Neuronal stem cell (in vitro differentiated cells): Measurements from ENCODE around the gene STRBP.

ENCODE experiments used
- DNase-seq: peaks from one replicate; pipeline ENCODE4 v3.0.0-alpha.2; 2013; ENCODE audit warnings: low spot score
- H2AFZ ChIP-seq: one replicate; pipeline ENCODE4 v1.6.1; 2013; ENCODE audit warnings: mild to moderate bottlenecking, low read length, inconsistent platforms
- H2AK5ac ChIP-seq: 2 replicates; pipeline ENCODE4 v1.6.1; 2013; ENCODE audit warnings: low read depth, mild to moderate bottlenecking, inconsistent platforms, low read length, moderate library complexity, mixed read lengths
- H2BK120ac ChIP-seq: 2 replicates; pipeline ENCODE4 v1.6.1; 2013; ENCODE audit warnings: low read depth, mild to moderate bottlenecking, inconsistent platforms, low read length, moderate library complexity, mixed read lengths
- H2BK12ac ChIP-seq: one replicate; pipeline ENCODE4 v1.6.1; 2013; ENCODE audit warnings: low read length, inconsistent platforms
- H2BK15ac ChIP-seq: 2 replicates; pipeline ENCODE4 v1.6.1; 2013; ENCODE audit warnings: mild to moderate bottlenecking, low read length, inconsistent platforms, mixed read lengths
- H2BK5ac ChIP-seq: one replicate; pipeline ENCODE4 v1.6.1; 2013; ENCODE audit warnings: inconsistent platforms, mild to moderate bottlenecking, low read length, moderate library complexity
- H3K14ac ChIP-seq: one replicate; pipeline ENCODE4 v1.6.1; 2013; ENCODE audit warnings: low read length, inconsistent platforms
- H3K18ac ChIP-seq: 2 replicates; pipeline ENCODE4 v1.6.1; 2013; ENCODE audit warnings: low read length, inconsistent platforms
- H3K23ac ChIP-seq: 2 replicates; pipeline ENCODE4 v1.6.1; 2013; ENCODE audit warnings: low read depth, mild to moderate bottlenecking, mixed read lengths, low read length, inconsistent platforms; ENCODE audit not compliant: poor library complexity
- H3K27ac ChIP-seq: replicated peaks from 3 replicates; pipeline ENCODE4 v1.5.1; 2013; ENCODE audit warnings: low read length, inconsistent platforms
- H3K27me3 ChIP-seq, 3 experiments: 2 replicates each; pipeline ENCODE4 v1.6.1; 2013; ENCODE audit warnings: low read length in 3 of 3, mild to moderate bottlenecking in 2 of 3, inconsistent platforms in 1 of 3, low read depth in 1 of 3, mixed read lengths in 1 of 3, moderate library complexity in 1 of 3; ENCODE audit not compliant: control insufficient read depth in 3 of 3, insufficient read depth in 3 of 3
- H3K36me3 ChIP-seq, 2 donors: replicated peaks in 1 of 2; 2 replicates each; pipeline ENCODE4 v1.6.1; 2013; ENCODE audit warnings: low read length in 2 of 2; ENCODE audit not compliant: control insufficient read depth in 2 of 2, insufficient read depth in 2 of 2
- H3K4ac ChIP-seq: 2 replicates; pipeline ENCODE4 v1.6.1; 2013; ENCODE audit warnings: inconsistent platforms, mild to moderate bottlenecking, low read length, moderate library complexity
- H3K4me1 ChIP-seq, 2 donors: 1 replicate in 1 of 2; 2 replicates in 1 of 2; pipeline ENCODE4 v1.6.1; 2013; ENCODE audit warnings: low read length in 2 of 2, low read depth in 1 of 2; ENCODE audit not compliant: control insufficient read depth in 2 of 2, insufficient read depth in 1 of 2
- H3K4me2 ChIP-seq: one replicate; pipeline ENCODE4 v1.6.1; 2013; ENCODE audit warnings: mild to moderate bottlenecking, low read length, inconsistent platforms; ENCODE audit not compliant: insufficient read depth, poor library complexity, severe bottlenecking
- H3K4me3 ChIP-seq, 2 donors: 2 replicates each; pipeline ENCODE4 v1.5.1; 2013; ENCODE audit warnings: low read length in 2 of 2, mild to moderate bottlenecking in 2 of 2, inconsistent platforms in 1 of 2, moderate library complexity in 1 of 2
- H3K79me1 ChIP-seq: one replicate; pipeline ENCODE4 v1.6.1; 2013; ENCODE audit warnings: low read depth, mild to moderate bottlenecking, inconsistent platforms, low read length, moderate library complexity
- H3K9ac ChIP-seq: one replicate; pipeline ENCODE4 v1.6.1; 2013; ENCODE audit warnings: mild to moderate bottlenecking, low read depth, low read length, inconsistent platforms; ENCODE audit not compliant: poor library complexity
- H3K9me3 ChIP-seq, 2 donors: replicated peaks in 1 of 2; 2 replicates each; pipeline versions ENCODE3 to v1.6.1; 2013; ENCODE audit warnings: low read length in 2 of 2, mild to moderate bottlenecking in 2 of 2, inconsistent platforms in 1 of 2, low read depth in 1 of 2, mixed read lengths in 1 of 2, moderate library complexity in 1 of 2; ENCODE audit not compliant: control insufficient read depth in 2 of 2, insufficient read depth in 1 of 2
- H4K8ac ChIP-seq: one replicate; pipeline ENCODE4 v1.6.1; 2013; ENCODE audit warnings: low read depth, mild to moderate bottlenecking, inconsistent platforms, low read length, moderate library complexity
- H4K91ac ChIP-seq: one replicate; pipeline ENCODE4 v1.6.1; 2013; ENCODE audit warnings: low read length, low read depth, mild to moderate bottlenecking, inconsistent platforms; ENCODE audit not compliant: poor library complexity
- WGBS, 2 donors: extraction: QIAGEN DNeasy Blood & Tissue Kit; methylation state at CpG; one replicate each; pipeline ENCODE4 v1.1.7; 2013; ENCODE audit warnings: missing lambda C conversion rate in 2 of 2, mixed read lengths in 1 of 2; ENCODE audit not compliant: insufficient read length in 2 of 2, insufficient replicate concordance in 1 of 2; ENCODE audit errors: extremely low coverage in 2 of 2; 5-methylcytosine and 5-hydroxymethylcytosine counted together

STRBP gene

DNA sequence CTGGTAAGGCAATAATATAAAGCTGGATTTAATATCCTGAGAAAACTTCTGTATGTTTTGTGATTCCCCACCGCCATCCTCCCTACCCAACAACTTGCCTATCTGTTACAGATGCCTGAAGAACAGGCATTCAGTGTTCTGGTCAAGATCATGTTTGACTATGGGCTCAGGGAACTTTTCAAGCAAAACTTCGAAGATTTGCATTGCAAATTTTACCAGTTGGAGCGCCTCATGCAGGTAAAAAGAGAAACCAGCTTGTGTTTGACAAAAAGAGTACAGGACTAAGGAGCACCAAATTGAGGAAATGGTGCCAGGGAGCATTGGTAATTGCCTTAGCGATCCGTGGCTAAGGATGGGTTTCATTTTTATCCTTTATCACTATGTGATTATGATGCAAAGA lies 194.9 kb downstream of the STRBP start:
- WGBS, 2 donors = no CpG with 5 or more reads among the region's 5 CpGs
- Histone ChIP-seq H2BK12ac (no peak overlapping the region), H3K27ac (no peak overlapping the region), H4K91ac (no peak overlapping the region), H3K18ac (no peak overlapping the region), H3K36me3 (peaks cover 8 to 97% of the 10 kb centered on the region in 2 donors), H3K4me1 (no peaks in the 10 kb centered on the region), H3K9ac (no peak overlapping the region), H3K4ac (no peak overlapping the region), H3K4me3 (no peak overlapping the region), H3K79me1 (no peaks in the 10 kb centered on the region), H3K9me3 (no peaks in the 10 kb centered on the region), H2BK15ac (no peak overlapping the region), H3K23ac (no peak overlapping the region), H3K27me3 (no peaks in the 10 kb centered on the region), H2AFZ (no peak overlapping the region), H3K14ac (no peak overlapping the region), H2BK120ac (no peak overlapping the region), H2AK5ac (no peak overlapping the region), H4K8ac (no peak overlapping the region), H2BK5ac (no peak overlapping the region), H3K4me2 (no peak overlapping the region)
- no peak for DNase-seq

DNA sequence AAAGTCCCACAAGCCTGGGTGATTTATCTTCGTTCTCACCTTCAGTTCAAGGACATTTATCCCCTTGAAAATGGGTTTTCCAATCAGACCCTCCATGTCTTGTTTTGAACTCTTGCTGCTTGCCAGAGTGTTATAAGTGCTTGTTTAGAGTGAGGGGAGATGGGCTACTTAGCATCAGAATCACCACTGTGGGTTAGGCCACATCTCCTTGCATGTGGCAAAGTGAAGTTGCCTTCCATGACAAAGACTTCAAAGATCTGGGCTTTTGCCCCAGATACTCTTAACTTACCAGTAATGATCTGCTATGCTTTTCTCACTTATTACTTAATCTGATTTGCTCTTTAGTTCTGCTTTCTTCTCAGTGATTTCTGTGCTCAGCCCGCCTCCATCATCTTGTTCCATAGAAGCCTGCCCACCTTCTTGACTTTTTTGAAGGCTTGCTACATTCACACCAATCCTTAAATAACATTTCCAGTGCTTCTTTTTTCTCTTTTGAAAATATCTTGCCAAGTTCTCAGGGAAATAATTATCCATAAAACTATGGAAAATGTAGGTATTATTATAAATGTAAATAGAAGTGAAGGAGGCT lies 195.9 kb downstream of the STRBP start:
- Histone ChIP-seq H3K4me1 (no peaks in the 10 kb centered on the region), H2AK5ac (no peak overlapping the region), H4K91ac (no peak overlapping the region), H4K8ac (no peak overlapping the region), H2BK5ac (no peak overlapping the region), H3K27ac (no peak overlapping the region), H2AFZ (no peak overlapping the region), H3K4ac (no peak overlapping the region), H3K27me3 (no peaks in the 10 kb centered on the region), H2BK12ac (no peak overlapping the region), H3K9ac (no peak overlapping the region), H2BK120ac (no peak overlapping the region), H3K79me1 (no peaks in the 10 kb centered on the region), H3K14ac (no peak overlapping the region), H2BK15ac (no peak overlapping the region), H3K9me3 (no peaks in the 10 kb centered on the region), H3K36me3 (peaks cover 8 to 96% of the 10 kb centered on the region in 2 donors), H3K4me3 (no peak overlapping the region), H3K4me2 (no peak overlapping the region), H3K18ac (no peak overlapping the region), H3K23ac (no peak overlapping the region)
- DNase-seq = no peak
- no CpG with 5 or more reads among the region's 2 CpGs for WGBS, 2 donors
